Pancreas (tissue), 10 donors: ENCODE measurements around the gene PDE4DIP. TPM values are rescaled to one million over a fixed set of nuclear protein-coding genes. Genes with fewer than 3 reads are reported as not detected.
"Not testable (repeated sequence)": the region's sequence is repeated elsewhere in the genome, so short reads cannot be mapped to it uniquely, and the experiment has no call there.

Source experiments
- ATAC-seq, 4 donors: fragments of 200-7000 bp; cut with Tn5 transposase; one replicate each; pipeline versions ENCODE4 v1.8.0 to v1.9.1; 2020; ENCODE audit warnings: mild to moderate bottlenecking in 4 of 4, moderate library complexity in 4 of 4
- DNase-seq, 6 donors: peaks; one replicate each; pipeline ENCODE4 v3.0.0-alpha.2; 2020
- FAIRE-seq: peaks from 2 replicates; lab custom pipeline; 2012; peaks lifted over from hg19 to GRCh38; lab: Jason Lieb, UNC
- H3K27ac ChIP-seq, 4 donors: fragments of 200-600 bp; sonication (generic); 1 replicate in 3 of 4; 2 replicates in 1 of 4; pipeline versions ENCODE4 v1.5.0 to v1.8.0; 2020
- H3K27me3 ChIP-seq, 4 donors: fragments of 200-600 bp; one replicate each; pipeline ENCODE4 v1.8.0; 2021
- H3K36me3 ChIP-seq, 3 donors: fragments of 200-600 bp; sonication (generic) in 1 of 3; one replicate each; pipeline versions ENCODE4 v1.5.0 to v1.8.0; 2020 to 2021
- H3K4me1 ChIP-seq, 3 donors: fragments of 200-600 bp; one replicate each; pipeline ENCODE4 v1.8.0; 2021
- H3K4me3 ChIP-seq, 4 donors: fragments of 200-600 bp; sonication (generic) in 2 of 4; one replicate each; pipeline versions ENCODE4 v1.5.0 to v1.8.0; 2020 to 2021
- H3K9me3 ChIP-seq, 4 donors: fragments of 200-600 bp; one replicate each; pipeline ENCODE4 v1.8.0; 2021
- WGBS, 2 donors: extraction: QIAGEN DNeasy Blood & Tissue Kit; methylation state at CpG; one replicate each; pipeline ENCODE4 v1.1.7; 2013; 5-methylcytosine and 5-hydroxymethylcytosine counted together
- intact Hi-C, 3 donors: fragments of 100-400 bp; cut with DNase I; formaldehyde crosslinking; loops; one replicate each; pipeline versions ENCODE4 v1.11.1 to v1.14.2; 2022
- polyA plus RNA-seq, 2 donors: library from polyadenylated mRNA; stranded (reverse); fragments of 200-250 nt; gene quantifications; one replicate each; pipeline ENCODE4 v1.2.3, GENCODE V29; 2013
- total RNA-seq, 6 donors: library from RNA; stranded (reverse); fragmentation: NEBNext Ultra II Directional in 4 of 6; extraction: Animal tissue kit (Norgen Biotek cat#: 25700) in 4 of 6; gene quantifications; one replicate each; pipeline versions ENCODE4 v1.2.1 to v1.2.4, GENCODE V29; 2021 to 2023
- donor health status: healthy with polysubstance abuse.
- donor health status: DM: no; HTN: no; CAD: no; lungs with moderate emphysema.
- donor health status: DM: no; HTN: no; CAD: no.
- donor health status: control.
- donor health status: control.
- donor health status: Bipolar disorder and iron deficiency.
- donor health status: DM: yes; HTN: yes; CAD: no.
- donor health status: DM: no; HTN: no; CAD: no.
- donor health status: DM: no; HTN: no; CAD: no.
- donor health status: DM: yes; HTN: yes; CAD: no.

The PDE4DIP gene
- total RNA-seq, result 10 to 100 TPM; 18.8 to 58.6 (median 28.1) TPM
- 10 to 100 TPM; 12.2 to 55.9 TPM for polyA plus RNA-seq

DNA sequence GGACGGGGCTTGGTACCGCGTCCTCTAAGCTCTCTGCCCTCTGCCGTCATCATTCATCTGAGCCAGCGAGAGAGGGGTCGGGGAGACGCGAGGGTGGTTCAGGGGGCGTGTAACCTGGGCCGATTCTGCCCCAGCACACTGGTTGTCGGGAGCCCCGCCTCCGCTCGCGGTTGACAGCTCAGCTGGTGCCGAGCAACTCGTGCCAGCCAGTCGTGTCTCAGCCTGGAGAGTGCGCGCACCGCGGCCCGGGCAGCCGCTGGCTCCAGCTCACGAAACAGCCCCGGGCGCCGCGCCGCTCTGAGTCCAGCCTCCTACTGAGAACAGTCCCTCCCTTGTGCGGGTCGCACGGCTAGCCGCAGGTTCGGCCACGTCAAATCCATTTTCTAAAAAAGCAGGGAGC, at the start of gene PDE4DIP:
PDE4DIP (plus strand) TSS at position 209 of the 400 bp plus-strand sequence. CDS start 347 bp downstream, outside the sequence.
- H3K4me1 ChIP-seq, H3K9me3 ChIP-seq, intact Hi-C loops, H3K27me3 ChIP-seq, H3K36me3 ChIP-seq, H3K27ac ChIP-seq, H3K4me3 ChIP-seq, FAIRE-seq: not testable (repeated sequence)
- WGBS, 2 donors, result 1 to 7% methylated on average over 3 to 13 of the region's 36 CpGs
- ATAC-seq, result peak; percentile 93 to 96 (median 95)
- DNase-seq, result peak in 4 of 6 donors; percentile 8 to 47 (median 33)

DNA sequence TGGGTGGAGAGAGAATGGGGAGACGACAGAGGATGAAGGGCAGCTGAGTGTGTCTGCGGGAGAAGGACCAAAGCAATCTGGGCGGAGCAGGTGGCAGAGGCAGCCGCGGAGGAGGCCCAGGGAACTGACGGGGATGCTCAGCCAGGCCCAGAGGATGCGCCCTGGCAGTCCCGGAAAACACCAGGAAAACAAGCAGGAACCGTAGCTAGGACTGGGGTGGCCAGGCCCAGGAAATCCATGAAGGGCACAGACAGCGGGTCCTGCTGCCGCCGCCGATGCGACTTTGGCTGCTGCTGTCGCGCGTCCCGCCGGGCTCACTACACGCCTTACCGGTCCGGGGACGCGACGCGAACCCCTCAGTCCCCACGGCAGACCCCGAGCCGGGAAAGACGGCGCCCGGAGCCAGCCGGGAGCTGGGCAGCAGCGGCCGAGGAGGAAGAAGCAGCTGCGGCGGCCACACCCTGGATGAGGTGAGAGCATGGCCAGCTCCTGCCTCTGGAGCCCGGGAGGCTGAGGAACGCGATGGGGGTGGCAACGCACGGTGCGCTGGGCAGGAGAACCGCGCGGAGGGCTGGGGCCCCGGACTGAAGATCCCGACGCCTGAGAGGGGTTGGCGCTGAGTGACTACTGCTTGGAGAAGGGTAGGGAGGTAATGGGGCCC, 35.8 kb upstream of the PDE4DIP start:
- H3K27ac ChIP-seq, FAIRE-seq, DNase-seq, intact Hi-C loops, H3K4me1 ChIP-seq, H3K36me3 ChIP-seq, H3K27me3 ChIP-seq, H3K9me3 ChIP-seq, H3K4me3 ChIP-seq: not testable (repeated sequence)
- WGBS, 2 donors, result no CpG with 5 or more reads among the region's 50 CpGs
- ATAC-seq, result peak in 3 of 4 donors; percentile 45 to 60 (median 47)

DNA sequence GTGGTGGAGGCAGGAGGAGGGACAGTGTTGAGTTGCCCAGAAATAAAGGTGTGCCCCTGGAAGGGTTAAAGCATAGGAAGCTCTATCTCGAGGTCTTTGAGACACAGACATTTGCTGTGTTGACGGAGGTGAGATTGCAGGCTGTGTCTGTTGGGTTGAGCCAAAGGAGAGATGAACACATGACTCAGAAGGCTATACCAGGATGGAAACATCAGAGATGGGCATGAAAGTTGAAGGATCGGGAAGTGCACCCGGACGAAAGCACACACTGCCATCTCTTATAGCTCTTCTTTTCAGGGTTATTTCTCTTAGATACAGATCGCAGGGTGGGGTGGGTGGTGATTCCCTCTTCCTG, 35.3 kb upstream of the PDE4DIP start:
- WGBS, 2 donors, result no CpG with 5 or more reads among the region's 6 CpGs
- H3K4me1 ChIP-seq, FAIRE-seq, H3K9me3 ChIP-seq, intact Hi-C loops, ATAC-seq, DNase-seq, H3K27me3 ChIP-seq, H3K27ac ChIP-seq, H3K4me3 ChIP-seq, H3K36me3 ChIP-seq: not testable (repeated sequence)

DNA sequence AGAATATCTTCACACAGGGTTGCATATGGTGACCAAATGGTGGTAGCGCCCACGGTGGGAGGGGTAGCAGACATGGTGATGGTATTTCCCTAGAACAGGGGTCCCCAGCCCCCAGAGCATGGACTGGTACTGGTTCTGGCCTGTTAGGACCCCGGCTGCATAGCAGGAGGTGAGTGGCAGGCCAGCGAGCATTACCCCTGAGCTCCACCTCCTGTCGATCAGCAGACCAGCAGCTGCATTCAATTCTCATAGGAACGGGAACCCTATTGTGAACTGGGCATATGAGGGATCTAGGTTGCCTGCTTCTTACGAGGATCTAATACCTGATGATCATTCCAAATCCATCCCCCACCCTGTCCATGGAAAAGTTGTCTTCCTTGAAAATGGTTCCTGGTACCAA, 22.0 kb upstream of the PDE4DIP start:
- FAIRE-seq, intact Hi-C loops, H3K36me3 ChIP-seq: not testable (repeated sequence)

DNA sequence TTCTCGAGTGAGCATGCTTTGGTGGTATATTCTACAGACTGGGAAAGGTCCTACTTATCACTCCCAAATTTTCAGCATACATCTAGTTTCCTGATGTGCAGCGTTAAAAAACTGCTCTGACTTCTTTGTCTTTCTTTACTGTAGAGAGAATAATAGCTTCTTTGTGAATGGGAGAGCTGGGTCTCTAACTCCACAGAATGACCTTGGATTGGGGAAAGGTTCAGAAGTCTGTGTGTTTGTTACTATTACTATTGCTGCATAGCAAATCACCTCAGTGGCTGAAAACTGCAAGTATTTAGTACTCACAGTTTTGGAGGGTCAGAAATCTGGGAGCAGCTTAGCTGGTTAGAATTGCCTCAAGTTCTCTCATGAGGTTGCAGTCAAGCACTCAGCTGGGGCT, 20.4 kb upstream of the PDE4DIP start:
- ATAC-seq, result peak in 2 of 4 donors; percentile 15 to 24
- FAIRE-seq, H3K27me3 ChIP-seq, intact Hi-C loops, H3K9me3 ChIP-seq, H3K4me3 ChIP-seq, H3K27ac ChIP-seq, H3K36me3 ChIP-seq, DNase-seq, H3K4me1 ChIP-seq: not testable (repeated sequence)
- no CpG with 5 or more reads among the region's 2 CpGs for WGBS, 2 donors

More for the DNA sequence above, 22.0 kb upstream of the PDE4DIP start:
- not testable (repeated sequence) for H3K4me1 ChIP-seq, H3K27ac ChIP-seq, ATAC-seq, DNase-seq, H3K4me3 ChIP-seq, H3K9me3 ChIP-seq, H3K27me3 ChIP-seq
- 72 to 100% methylated on average over 1 of the region's 7 CpGs for WGBS, 2 donors

DNA sequence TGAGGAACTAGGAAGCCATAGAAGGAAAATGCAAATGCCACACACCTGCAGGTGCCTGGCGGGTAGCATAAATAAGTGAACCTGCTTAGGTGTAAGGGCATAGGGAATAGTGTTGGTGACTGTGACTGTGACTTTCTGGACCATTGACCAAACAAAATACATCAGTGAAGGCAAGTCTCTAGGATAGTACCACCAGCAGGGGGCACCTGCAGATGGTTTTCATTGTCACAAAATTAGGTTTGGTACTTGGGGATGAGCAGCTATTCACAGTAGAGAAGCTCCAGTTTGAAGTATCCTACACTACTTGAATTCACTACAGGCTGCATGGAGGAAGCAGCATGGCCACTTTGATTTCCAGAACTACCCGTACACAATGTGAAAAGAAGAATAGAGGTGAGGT, 19.2 kb upstream of the PDE4DIP start:
- WGBS, 2 donors, result no CpG with 5 or more reads among the region's 2 CpGs
- intact Hi-C loops, FAIRE-seq, DNase-seq, H3K36me3 ChIP-seq, H3K4me1 ChIP-seq, H3K27ac ChIP-seq, H3K4me3 ChIP-seq, H3K9me3 ChIP-seq, H3K27me3 ChIP-seq: not testable (repeated sequence)
- peak; percentile 68 to 91 (median 86) for ATAC-seq

DNA sequence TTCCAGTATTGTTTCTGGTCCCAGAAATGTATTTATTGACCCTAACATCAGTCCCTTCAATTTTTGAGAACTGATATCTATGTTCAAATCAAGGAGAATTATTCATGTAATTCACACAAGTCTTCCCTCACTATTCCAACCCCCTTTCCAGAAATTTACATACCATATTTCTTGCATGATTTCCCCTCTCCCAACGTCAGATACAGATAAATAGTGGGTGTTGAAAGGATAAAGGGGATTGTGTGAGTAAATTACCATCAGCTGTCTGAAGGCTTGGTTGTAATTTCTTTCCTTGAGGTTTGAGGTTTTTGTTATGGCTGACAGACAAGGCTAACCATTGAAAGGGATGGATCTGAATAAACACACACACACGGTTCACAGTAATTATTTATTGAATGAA, 15.7 kb upstream of the PDE4DIP start:
- 29 to 40% methylated on average over 1 of the region's 2 CpGs for WGBS, 2 donors

DNA sequence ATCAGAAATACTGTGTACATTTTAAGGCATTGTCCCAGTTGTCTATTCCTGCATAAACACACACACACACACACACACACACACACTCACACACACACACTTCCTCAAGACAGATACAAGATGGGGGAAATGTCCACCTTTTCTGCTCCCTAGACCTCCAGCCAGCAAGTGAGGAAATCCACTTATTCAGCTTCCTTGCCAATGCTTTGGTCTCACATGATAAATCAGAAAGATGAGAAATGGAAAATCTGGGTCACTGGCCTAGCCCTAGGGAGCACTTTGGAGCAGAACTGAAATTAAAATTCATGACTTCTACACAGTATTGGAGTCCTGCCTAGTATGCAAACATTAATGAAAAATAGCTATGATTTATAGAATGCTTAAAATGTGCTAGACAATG, 15.3 kb upstream of the PDE4DIP start:
- ATAC-seq, H3K27ac ChIP-seq, H3K4me1 ChIP-seq, FAIRE-seq, intact Hi-C loops, H3K4me3 ChIP-seq, H3K36me3 ChIP-seq, H3K9me3 ChIP-seq, DNase-seq, H3K27me3 ChIP-seq: not testable (repeated sequence)

More for the DNA sequence above, 15.7 kb upstream of the PDE4DIP start:
- H3K36me3 ChIP-seq, H3K27ac ChIP-seq, ATAC-seq, H3K4me3 ChIP-seq, FAIRE-seq, H3K27me3 ChIP-seq, H3K9me3 ChIP-seq, intact Hi-C loops, H3K4me1 ChIP-seq, DNase-seq: not testable (repeated sequence)

DNA sequence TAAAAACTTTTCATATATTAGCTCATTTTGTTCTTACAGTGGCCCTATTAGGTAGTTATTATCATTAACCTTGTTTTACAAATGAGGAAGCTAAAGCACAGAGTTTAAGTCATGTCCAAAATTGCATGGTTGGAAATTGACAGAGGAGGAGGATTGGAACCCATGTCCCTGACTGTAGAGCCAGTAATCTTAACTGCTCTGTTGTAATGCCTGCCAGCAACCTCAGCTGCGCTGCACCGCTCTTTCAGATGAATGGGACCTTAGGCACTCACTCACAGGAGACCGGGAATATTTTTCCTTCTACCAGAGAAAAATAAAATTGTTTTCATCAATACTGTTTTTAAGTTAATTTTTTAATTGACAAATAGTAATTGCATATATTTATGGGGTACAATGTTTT, 14.9 kb upstream of the PDE4DIP start:
- H3K27ac ChIP-seq, intact Hi-C loops, DNase-seq, H3K9me3 ChIP-seq, H3K4me3 ChIP-seq, H3K4me1 ChIP-seq, H3K27me3 ChIP-seq, FAIRE-seq, H3K36me3 ChIP-seq: not testable (repeated sequence)
- no CpG with 5 or more reads among the region's 3 CpGs for WGBS, 2 donors
- ATAC-seq, result peak in 1 of 4 donors; percentile 45

DNA sequence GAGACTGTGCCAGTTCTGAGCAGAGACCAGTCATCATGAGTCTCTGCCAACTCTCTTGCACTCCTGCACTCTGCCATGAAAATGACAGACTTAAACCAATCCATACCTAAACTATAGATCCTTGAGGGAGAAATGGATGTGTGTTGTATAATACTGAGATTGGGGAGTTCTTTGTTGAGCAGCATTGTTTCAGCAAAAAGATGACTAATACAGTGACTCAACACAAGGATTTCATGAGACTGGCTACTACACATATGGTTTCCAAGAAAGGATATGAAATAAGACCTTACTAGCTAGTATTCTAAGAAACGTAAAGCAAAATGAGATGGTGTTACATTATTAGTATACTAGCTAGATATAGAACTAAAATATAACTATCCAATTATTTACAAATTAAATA, 3.0 kb upstream of the PDE4DIP start:
- FAIRE-seq, H3K9me3 ChIP-seq, intact Hi-C loops, DNase-seq, ATAC-seq, H3K27ac ChIP-seq, H3K36me3 ChIP-seq, H3K4me3 ChIP-seq, H3K27me3 ChIP-seq, H3K4me1 ChIP-seq: not testable (repeated sequence)
- whole genome bisulfite sequencing, 2 donors, result no CpG with 5 or more reads among the region's 1 CpG

DNA sequence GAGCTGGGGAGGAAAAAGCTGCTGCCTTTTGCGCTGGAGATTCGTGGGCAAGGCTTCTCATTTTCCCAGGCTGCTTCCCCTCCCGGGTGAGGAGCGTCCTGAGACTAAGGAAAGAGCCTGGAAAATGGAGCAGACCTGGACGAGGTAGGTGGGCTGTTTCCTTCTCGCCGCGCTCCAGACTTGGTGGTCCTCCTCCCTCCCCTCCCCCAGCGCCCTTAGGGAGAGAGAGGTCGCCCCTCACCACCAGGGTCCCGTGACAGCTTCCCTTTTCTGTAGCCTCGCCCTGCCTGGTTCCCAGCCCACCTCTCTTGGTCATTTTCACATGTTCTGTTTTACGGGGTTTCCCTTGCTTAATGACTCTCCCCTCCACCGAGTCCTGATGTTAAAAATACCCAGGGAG, 423 bp downstream of the PDE4DIP start:
- H3K27ac ChIP-seq, H3K9me3 ChIP-seq, DNase-seq, H3K36me3 ChIP-seq, FAIRE-seq, H3K4me3 ChIP-seq, intact Hi-C loops, H3K27me3 ChIP-seq, H3K4me1 ChIP-seq: not testable (repeated sequence)
- WGBS, 2 donors, result no CpG with 5 or more reads among the region's 14 CpGs
- peak; percentile 12 to 68 (median 53) for ATAC-seq

DNA sequence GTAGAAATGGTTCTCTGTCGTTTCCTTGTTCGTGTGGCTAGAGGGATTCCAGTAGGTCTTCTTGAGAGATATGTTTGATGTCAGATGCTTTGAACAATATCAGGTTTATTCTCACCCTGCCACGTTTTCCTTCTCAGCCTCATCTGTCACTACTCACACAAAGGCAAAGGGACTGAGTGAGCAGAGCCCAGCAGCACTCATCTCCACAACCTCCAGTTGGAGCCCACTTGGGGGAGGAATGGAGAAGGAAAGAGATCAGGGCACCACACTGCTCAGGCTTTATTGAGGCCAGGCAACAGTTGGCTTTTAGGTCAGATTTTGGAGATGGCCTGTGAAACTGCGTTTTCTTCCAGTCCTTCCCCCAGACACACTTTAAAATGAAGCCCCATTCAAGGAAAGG, 840 bp downstream of the PDE4DIP start:
- ATAC-seq, result peak; percentile 41 to 74 (median 46)
- FAIRE-seq, H3K4me1 ChIP-seq, H3K27me3 ChIP-seq, intact Hi-C loops, H3K9me3 ChIP-seq, H3K4me3 ChIP-seq, H3K27ac ChIP-seq, H3K36me3 ChIP-seq, DNase-seq: not testable (repeated sequence)
- WGBS, 2 donors, result no CpG with 5 or more reads among the region's 4 CpGs
